Chondrocyte (in vitro differentiated cells): ENCODE data around the gene AKAP12. TPM values are rescaled to one million over a fixed set of nuclear protein-coding genes. Genes with fewer than 3 reads are reported as not detected.

Experiments used
- DNase-seq: peaks from one replicate; pipeline ENCODE4 v3.0.0; 2021; ENCODE audit warnings: mixed read lengths, low spot score
- H3K27ac Mint-ChIP-seq: one replicate; pipeline ENCODE4 v1.8.0; 2021; ENCODE audit warnings: mild to moderate bottlenecking, moderate library complexity, mixed read lengths; ENCODE audit not compliant: unreplicated experiment
- H3K27me3 Mint-ChIP-seq: 2 replicates; pipeline ENCODE4 v1.8.0; 2021; ENCODE audit warnings: low read depth, mixed read lengths
- H3K36me3 Mint-ChIP-seq: 2 replicates; pipeline ENCODE4 v1.8.0; 2021; ENCODE audit warnings: low read depth, mixed read lengths
- H3K4me1 Mint-ChIP-seq: 2 replicates; pipeline ENCODE4 v1.8.0; 2021; ENCODE audit warnings: low read depth, mild to moderate bottlenecking, mixed read lengths
- H3K4me3 Mint-ChIP-seq: one replicate; pipeline ENCODE4 v1.8.0; 2021; ENCODE audit warnings: mild to moderate bottlenecking, moderate library complexity, mixed read lengths; ENCODE audit not compliant: unreplicated experiment
- H3K9me3 Mint-ChIP-seq: 2 replicates; pipeline ENCODE4 v1.8.0; 2021; ENCODE audit warnings: low read depth, mixed read lengths
- CTCF ChIP-seq: fragments of 200-600 bp; sonication (generic); IDR thresholded peaks from 2 replicates; pipeline ENCODE4 v1.5.0; 2021; ENCODE audit warnings: antibody characterized with exemption, mild to moderate bottlenecking, moderate library complexity
- total RNA-seq: library from RNA; stranded (reverse); gene quantifications from 3 replicates; pipeline ENCODE4 v1.2.1, GENCODE V29; 2021

AKAP12 gene
- total RNA-seq, 1 donor from 2014 or later: 176 TPM

- TF ChIP-seq CTCF: no peak
- Mint-ChIP-seq H3K27ac (no peak overlapping the region), H3K9me3 (no peaks in the 10 kb centered on the region), H3K27me3 (no peaks in the 10 kb centered on the region), H3K4me1 (peaks cover 9% of the 10 kb centered on the region), H3K4me3 (no peak overlapping the region), H3K36me3 (peaks cover 9% of the 10 kb centered on the region)
- no peak for DNase-seq
Measured at GRCh38 chr6:151358475-151358874, 118.7 kb downstream of the AKAP12 start.

- no peak for DNase-seq
- H3K4me1 Mint-ChIP-seq: peaks cover 9% of the 10 kb centered on the region
Measured at GRCh38 chr6:151359486-151359885, 119.7 kb downstream of the AKAP12 start.

GRCh38 chr6:151365233-151365632, 125.5 kb downstream of the AKAP12 start:
- Mint-ChIP-seq H3K9me3 (no peaks in the 10 kb centered on the region), H3K36me3 (peaks cover 12% of the 10 kb centered on the region), H3K27ac (no peak overlapping the region), H3K4me1 (peaks cover under 1% of the 10 kb centered on the region), H3K4me3 (no peak overlapping the region), H3K27me3 (no peaks in the 10 kb centered on the region)
- no peak for DNase-seq
- no peak for TF ChIP-seq CTCF

More at GRCh38 chr6:151359486-151359885, 119.7 kb downstream of the AKAP12 start:
- TF ChIP-seq CTCF: no peak
- peaks cover 6% of the 10 kb centered on the region for H3K36me3 Mint-ChIP-seq
- H3K4me3 Mint-ChIP-seq: no peak overlapping the region
- no peaks in the 10 kb centered on the region for H3K27me3 Mint-ChIP-seq
- H3K27ac Mint-ChIP-seq: no peak overlapping the region
- H3K9me3 Mint-ChIP-seq: no peaks in the 10 kb centered on the region

- H3K27ac Mint-ChIP-seq: no peak overlapping the region
- TF ChIP-seq CTCF: peak; percentile 77
- no peak overlapping the region for H3K4me3 Mint-ChIP-seq
- no peaks in the 10 kb centered on the region for H3K9me3 Mint-ChIP-seq
- peaks cover 15% of the 10 kb centered on the region for H3K36me3 Mint-ChIP-seq
- no peaks in the 10 kb centered on the region for H3K27me3 Mint-ChIP-seq
- DNase-seq: no peak
- H3K4me1 Mint-ChIP-seq: peaks cover 29% of the 10 kb centered on the region
Measured at GRCh38 chr6:151370509-151371078, 130.8 kb downstream of the AKAP12 start.

- Mint-ChIP-seq H3K4me3 (no peak overlapping the region), H3K36me3 (peaks cover 8% of the 10 kb centered on the region), H3K9me3 (peaks cover 3% of the 10 kb centered on the region), H3K27me3 (no peaks in the 10 kb centered on the region), H3K27ac (no peak overlapping the region), H3K4me1 (peaks cover 42% of the 10 kb centered on the region)
- no peak for TF ChIP-seq CTCF
- no peak for DNase-seq
Measured at GRCh38 chr6:151372164-151372563, 132.4 kb downstream of the AKAP12 start.
